GM19328 (cell line): Measurements from ENCODE around the gene TMEM179.

Experiments used
- ATAC-seq: cut with Tn5 transposase; IDR thresholded peaks from one replicate; pipeline ENCODE4 v1.9.1; 2021; ENCODE audit warnings: mild to moderate bottlenecking, moderate library complexity; ENCODE audit not compliant: unreplicated experiment

The TMEM179 gene

GRCh38 chr14:104547310-104547997, 57.1 kb downstream of the TMEM179 start:
- ATAC-seq: no peak

- ATAC-seq: no peak
These were observed 57.8 kb downstream of the TMEM179 start for GRCh38 chr14:104546591-104547309.

- ATAC-seq: no peak
These were observed 58.5 kb downstream of the TMEM179 start for GRCh38 chr14:104545942-104546501.

GRCh38 chr14:104545151-104545941, 59.2 kb downstream of the TMEM179 start:
- no peak for ATAC-seq

- ATAC-seq: no peak
These were observed 60.1 kb downstream of the TMEM179 start for GRCh38 chr14:104544362-104544961.

GRCh38 chr14:104542871-104543830, 61.4 kb downstream of the TMEM179 start:
- no peak for ATAC-seq

GRCh38 chr14:104541905-104542465, 62.6 kb downstream of the TMEM179 start:
- ATAC-seq: no peak
